Stimulated activated CD4-positive, alpha-beta T cell treated with anti-CD3 and anti-CD28 coated beads, TNF-alpha, amount 100 ng/mL, for 24 hours (primary cell): ENCODE results near the gene SLC25A42.
"Not testable (repeated sequence)": the region's sequence is repeated elsewhere in the genome, so short reads cannot be mapped to it uniquely, and the experiment has no call there.

ENCODE experiments used
- DNase-seq, 3 experiments: peaks; one replicate each; pipeline ENCODE4 v3.0.0-alpha.2; 2020; ENCODE audit warnings: low read depth in 3 of 3

The SLC25A42 gene

DNA sequence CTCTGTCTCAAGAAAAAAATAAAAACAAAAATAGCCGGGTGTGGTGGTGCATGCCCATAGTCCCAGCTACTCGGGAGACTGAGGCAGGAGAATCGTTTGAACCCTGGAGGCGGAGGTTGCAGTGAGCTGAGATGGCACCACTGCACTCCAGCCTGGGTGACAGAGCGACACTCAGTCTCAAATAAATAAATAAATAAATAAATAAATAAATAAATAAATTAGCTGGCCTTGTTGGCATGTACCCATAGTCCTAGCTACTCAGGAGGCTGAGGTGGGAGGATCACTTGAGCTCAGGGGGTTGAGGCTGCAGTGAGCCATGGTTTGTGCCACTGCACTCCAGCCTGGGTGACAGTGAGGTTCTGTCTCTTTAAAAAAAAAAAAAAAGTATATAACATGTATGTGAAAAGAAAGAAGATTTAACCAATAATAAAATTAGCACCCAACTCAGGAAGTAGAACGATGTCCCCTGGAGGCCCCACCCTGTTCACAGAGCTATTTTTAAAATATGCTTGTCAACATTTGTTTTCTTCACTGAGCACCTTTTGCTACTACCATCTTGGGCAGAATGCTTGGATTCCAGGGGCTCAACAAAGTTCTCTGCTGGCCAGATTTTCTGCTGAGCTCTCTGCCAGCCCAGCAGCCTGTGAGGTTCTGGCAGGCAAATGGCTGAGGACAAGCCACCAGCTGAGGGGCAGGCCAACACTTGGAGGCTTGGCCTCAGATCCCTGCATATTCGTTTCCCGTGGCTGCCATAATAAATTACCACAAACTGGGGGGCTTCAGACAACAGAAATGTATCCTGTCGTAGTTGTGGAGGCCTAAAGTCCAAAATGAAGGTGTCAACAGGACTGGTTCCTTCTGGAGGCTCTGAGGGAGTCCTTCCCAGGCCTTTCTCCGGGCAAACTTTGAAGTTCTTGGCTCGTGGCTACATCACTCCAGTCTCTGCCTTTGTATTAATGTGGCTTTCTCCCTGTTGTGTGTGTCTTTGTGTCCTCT is 5.2 kb downstream of the SLC25A42 start:
- no peak for DNase-seq

GRCh38 chr19:19071897-19072296 is 8.1 kb downstream of the SLC25A42 start:
- DNase-seq = no peak

DNA sequence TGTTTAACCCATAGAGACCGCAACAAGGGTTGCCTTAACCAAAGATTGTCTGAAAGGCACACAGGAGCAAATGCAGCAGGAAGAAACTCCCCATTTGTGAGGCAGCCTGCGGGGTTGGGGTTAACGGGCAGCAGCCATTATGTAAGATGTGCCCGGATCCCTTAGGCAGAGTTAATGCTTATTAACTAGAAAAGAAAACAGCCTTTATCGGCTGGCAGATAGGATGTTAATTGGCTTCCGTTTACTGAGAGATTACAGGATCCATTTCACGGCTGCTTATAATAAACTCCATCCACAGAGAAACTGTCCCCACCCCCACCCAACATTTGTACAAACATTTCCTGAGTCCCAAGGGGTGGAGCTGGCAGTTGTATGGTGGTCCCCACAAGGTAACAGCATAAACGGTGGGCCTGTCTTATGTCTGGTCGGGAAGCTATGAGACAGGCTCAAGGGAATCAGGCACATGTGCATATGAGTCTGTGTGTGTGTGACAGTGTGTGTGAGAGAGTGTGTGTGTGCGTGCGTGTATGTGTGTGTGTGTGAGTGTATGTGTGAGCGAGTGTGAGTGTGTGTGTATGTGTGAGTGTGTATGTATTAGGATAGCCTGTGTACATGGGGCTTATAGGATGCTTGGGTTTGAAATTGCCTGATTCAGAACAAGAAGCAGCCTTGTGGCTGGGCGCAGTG is 10.5 kb downstream of the SLC25A42 start:
- no peak for DNase-seq

DNA sequence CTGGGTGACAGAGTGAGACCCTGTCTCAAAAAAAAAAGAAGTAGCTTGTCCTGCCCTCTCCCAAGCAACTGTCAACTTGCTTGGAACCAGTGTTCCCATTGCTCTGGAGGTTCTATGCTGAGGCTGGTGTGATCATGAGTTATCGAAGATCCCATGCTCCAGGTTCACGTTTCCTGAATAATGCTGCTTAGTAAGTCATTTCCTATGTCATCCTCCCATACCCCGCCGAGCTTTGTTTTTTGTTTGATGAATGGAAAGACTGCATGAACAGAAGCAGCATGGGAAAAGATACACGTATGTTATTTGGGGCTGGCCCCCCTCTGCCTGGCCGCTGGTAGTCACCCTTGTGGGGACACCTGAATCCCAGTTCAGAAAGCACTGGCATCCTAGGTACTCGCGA is 11.3 kb downstream of the SLC25A42 start:
- DNase-seq = no peak

GRCh38 chr19:19076476-19076875 is 12.7 kb downstream of the SLC25A42 start:
- no peak for DNase-seq

DNA sequence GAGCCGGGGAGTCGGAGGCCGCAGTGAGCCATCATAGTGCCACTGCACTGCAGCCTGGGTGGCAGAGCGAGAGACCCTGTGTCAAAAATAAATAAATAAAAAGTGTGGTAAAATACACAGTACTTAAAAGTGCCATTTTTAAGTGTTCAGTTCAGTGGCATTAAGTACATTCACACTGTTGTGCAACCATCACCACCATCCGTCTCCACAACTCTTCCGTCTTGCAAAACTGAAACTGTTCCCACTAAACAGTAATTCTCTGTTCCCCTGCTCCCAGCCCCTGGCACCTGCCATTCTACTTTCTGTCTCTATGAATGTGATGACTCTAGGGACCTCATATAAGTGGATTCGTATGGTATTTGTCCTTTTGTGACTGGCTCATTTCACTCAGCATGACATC is 13.3 kb downstream of the SLC25A42 start:
- DNase-seq = no peak

GRCh38 chr19:19078801-19079200 is 15.0 kb downstream of the SLC25A42 start:
- no peak for DNase-seq

DNA sequence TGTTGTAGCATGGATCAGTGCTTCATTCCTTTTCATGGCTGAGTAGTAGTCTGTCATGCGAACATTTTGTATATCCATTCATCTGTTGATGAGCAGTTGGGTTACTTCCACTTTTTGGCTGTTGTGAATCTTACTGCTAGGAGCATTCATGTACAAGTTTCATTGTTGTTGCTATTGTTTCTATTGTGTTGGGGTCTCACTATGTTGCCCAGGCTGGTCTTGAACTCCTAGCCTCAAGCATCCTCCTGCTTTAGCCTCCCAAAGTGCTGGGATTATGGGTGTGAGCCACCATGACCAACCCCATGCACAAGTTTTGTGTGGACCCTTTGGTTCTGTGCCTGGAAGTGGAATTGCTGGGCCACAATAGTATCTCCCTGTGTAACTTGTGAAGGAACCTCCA is 15.8 kb downstream of the SLC25A42 start:
- no peak for DNase-seq

DNA sequence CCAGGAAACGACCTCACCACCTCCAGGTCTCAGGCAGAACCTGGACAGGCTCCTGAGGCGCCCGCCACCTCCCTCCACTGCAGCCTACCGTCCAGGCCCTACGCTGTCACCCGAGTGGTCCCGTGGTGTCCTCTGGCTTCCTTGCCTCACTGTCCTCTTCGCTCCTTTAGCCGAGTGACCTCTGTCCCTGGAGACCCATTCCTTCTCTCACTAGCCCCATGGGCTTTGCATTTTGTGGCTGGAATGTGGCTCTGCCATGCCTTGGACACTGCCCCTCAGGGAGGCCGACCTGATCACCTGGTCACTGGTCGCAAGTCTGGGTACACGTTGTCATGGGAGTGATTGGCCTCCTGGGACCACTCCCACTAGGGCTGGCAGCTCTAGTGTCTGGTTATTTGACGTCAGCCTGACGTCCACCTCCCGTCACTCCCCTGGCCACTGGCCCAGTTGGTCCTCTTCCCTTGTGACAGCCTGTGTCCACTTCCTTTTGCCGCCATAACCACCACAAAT is 17.9 kb downstream of the SLC25A42 start:
- DNase-seq = no peak

DNA sequence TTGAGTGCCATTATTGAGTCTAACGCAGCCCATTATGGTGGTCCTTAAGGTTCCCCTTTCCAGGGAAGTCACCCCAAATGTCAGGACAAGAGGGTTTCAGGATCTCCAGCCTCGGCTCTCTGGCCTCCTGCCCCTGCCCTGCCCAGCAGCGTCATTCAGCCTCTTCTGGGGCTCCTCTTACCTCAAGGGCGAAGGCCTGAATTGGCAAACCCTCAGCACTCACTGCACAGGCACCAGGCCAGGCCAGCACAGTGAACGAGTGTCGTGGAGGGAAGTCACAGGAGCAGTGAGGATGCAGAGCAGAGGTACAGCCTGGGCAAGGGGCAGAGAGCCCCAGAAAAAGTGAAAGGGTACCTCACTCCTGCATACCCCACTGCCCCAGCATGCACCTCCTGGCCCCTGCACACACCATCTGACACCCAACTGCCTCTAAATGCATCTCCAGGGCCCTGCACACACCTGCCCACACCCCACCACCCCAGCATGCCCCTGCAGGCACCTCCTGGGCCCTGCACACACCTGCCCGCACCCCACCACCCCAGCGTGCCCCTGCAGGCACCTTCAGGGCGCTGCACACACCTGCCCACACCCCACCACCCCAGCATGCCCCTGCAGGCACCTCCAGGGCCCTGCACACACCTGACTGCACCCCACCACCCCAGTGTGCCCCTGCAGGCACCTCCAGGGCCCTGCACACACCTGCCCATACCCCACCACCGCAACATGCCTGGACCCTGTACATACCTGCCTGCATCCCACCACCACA is 19.8 kb downstream of the SLC25A42 start:
- no peak for DNase-seq

GRCh38 chr19:19087676-19088075 is 23.9 kb downstream of the SLC25A42 start:
- DNase-seq = no peak

GRCh38 chr19:19094513-19094912 is 30.7 kb downstream of the SLC25A42 start:
- DNase-seq = no peak

- no peak for DNase-seq
These were observed 31.9 kb downstream of the SLC25A42 start for GRCh38 chr19:19095691-19096090.

DNA sequence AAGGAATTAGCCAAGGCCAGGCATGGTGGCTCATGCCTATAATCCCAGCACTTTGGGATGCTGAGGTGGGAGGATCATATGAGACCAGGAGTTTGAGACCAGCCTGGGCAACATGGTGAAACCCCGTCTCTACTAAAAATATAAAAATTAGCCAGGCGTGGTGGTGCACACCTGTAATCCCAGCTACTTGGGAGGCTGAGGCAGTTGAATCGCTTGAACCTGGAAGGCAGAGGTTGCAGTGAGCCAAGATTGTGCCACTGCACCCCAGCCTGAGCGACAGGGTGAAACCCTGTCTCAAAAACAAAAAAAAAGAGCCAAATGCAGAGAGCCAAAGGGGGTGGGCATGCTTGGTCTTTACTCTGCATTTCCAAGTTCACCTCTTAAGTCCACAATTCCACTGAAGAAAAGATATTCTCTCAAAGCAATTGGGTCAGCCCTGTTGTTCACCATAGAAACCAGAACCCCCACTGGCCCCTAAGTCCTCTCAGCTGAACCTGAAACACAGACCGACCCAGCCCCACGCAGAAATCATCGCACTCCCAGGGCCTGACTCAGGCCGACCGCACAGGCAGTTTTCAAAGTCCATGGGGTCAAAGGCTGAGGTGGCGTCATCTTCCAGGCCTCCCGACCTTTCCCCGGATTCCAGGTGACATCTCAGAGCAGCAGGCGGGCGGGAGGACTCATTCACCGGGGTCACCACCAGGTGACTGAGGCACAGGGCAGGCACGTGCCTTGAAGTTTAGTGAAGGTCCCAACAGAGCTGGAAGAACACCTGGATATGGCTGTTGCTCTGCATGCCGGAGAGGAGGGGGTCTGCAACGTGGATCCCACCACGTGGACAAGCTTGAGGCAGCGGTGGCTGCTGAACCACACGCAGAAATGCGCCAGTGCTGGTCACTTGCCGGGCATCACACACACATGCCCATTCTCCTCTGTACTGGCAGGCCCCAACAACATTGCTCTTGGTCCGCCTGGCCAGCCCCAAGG is 33.1 kb downstream of the SLC25A42 start:
- no peak for DNase-seq

GRCh38 chr19:19098084-19098702 is 34.4 kb downstream of the SLC25A42 start:
- no peak for DNase-seq

DNA sequence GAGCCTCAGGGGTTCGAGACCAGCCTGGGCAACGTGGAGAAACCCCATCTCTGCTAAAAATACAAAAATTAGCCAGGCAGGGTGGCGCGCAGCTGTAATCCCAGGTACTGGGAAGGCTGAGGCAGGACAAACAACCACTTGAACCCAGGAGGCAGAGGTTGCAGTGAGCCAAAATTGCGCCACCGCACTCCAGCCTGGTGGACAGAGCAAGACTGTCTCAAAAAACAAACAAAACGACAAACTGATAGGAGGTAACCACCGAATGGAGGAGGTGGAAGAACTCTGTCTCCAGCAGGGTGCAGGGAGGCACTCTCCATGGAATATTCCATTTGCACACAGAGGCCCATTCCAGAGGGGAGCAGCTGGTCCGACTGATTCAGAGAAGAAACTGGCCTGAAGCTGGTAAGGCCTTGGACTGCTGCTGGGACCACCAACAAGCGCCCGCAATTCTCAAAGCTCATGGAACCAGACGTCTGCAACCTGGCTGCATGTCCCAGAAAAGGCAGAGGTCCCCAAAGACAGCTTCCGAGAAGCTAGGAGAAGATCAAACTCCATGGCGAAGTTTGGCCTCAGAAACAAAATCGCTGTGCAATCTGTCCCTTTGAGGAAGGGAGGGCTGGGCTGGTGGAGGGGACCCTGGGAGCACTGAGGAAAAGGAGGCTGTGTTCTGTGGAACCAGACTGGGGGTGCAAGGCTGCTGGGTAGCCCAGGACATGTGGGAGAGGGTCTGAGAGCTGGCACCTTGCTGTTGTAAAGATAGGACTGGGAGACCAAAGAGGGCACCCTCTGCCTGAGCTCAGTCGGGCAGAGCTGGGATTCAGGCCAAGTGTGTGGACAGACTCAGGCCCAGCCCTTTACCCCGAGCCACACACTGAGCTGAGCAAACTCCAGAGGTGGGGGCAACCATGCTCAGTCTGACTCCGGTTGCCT is 35.2 kb downstream of the SLC25A42 start:
- DNase-seq = no peak

GRCh38 chr19:19101540-19101939 is 37.7 kb downstream of the SLC25A42 start:
- DNase-seq = no peak

GRCh38 chr19:19102566-19102965 is 38.8 kb downstream of the SLC25A42 start:
- not testable (repeated sequence) for DNase-seq

- DNase-seq = no peak
These were observed 39.4 kb downstream of the SLC25A42 start for GRCh38 chr19:19103167-19103566.
